Activated CD8-positive, alpha-beta T cell treated with anti-CD3 and anti-CD28 coated beads for 36 hours (primary cell): ENCODE measurements around the gene KLHL2. TPM values are rescaled to one million over a fixed set of nuclear protein-coding genes. Genes with fewer than 3 reads are reported as not detected.

Experiments used
- ATAC-seq: fragments of 200-7000 bp; cut with Tn5 transposase; one replicate; pipeline ENCODE4 v1.10.0; 2021; ENCODE audit warnings: mild to moderate bottlenecking, moderate library complexity
- CTCF ChIA-PET: fragments of 350-600 bp; sonication (Branson Sonifier 250); formaldehyde crosslinking; loops from one replicate; lab custom pipeline; 2021; ENCODE audit warnings: antibody characterized with exemption; lab: Charles Lee
- POLR2A ChIA-PET: fragments of 350-600 bp; sonication (Branson Sonifier 250); formaldehyde crosslinking; loops from one replicate; lab custom pipeline; 2021; ENCODE audit warnings: antibody characterized with exemption; lab: Charles Lee
- DNase-seq: peaks from one replicate; pipeline ENCODE4 v3.0.0-alpha.2; 2020
- H3K27ac Mint-ChIP-seq: one replicate; pipeline ENCODE4 v1.8.0; 2021; ENCODE audit warnings: mild to moderate bottlenecking, mixed read lengths
- H3K27me3 Mint-ChIP-seq: one replicate; pipeline ENCODE4 v1.8.0; 2021; ENCODE audit warnings: mixed read lengths
- H3K36me3 Mint-ChIP-seq: one replicate; pipeline ENCODE4 v1.8.0; 2021; ENCODE audit warnings: low read depth, mixed read lengths
- H3K4me1 Mint-ChIP-seq: one replicate; pipeline ENCODE4 v1.8.0; 2021; ENCODE audit warnings: low read depth, mixed read lengths
- H3K4me3 Mint-ChIP-seq: one replicate; pipeline ENCODE4 v1.8.0; 2021; ENCODE audit warnings: mild to moderate bottlenecking, moderate library complexity, mixed read lengths
- H3K9me3 Mint-ChIP-seq: one replicate; pipeline ENCODE4 v1.8.0; 2021; ENCODE audit warnings: mixed read lengths
- CTCF ChIP-seq: fragments of 200-600 bp; IDR thresholded peaks from one replicate; pipeline ENCODE4 v1.8.0; 2022; ENCODE audit warnings: antibody characterized with exemption, mild to moderate bottlenecking
- intact Hi-C: fragments of 100-400 bp; cut with micrococcal nuclease; formaldehyde crosslinking; loops from one replicate; pipeline ENCODE4 v1.10.0; 2022
- total RNA-seq, 2 experiments: library from RNA; stranded (reverse); gene quantifications; one replicate each; pipeline ENCODE4 v1.2.3, GENCODE V29; 2021

The KLHL2 gene
- total RNA-seq, 2 experiments from 2014 or later, result 24.5 to 29.4 TPM

- no peak for TF ChIP-seq CTCF
- Mint-ChIP-seq H3K27me3 (no peaks in the 10 kb centered on the region), H3K27ac (no peak overlapping the region), H3K4me1 (peaks cover 44% of the 10 kb centered on the region), H3K36me3 (peaks cover 28% of the 10 kb centered on the region), H3K9me3 (no peaks in the 10 kb centered on the region), H3K4me3 (no peak overlapping the region)
- intact Hi-C loops, result loop anchor here (5.0 kb wide), 1 partner anchor 121 kb away; the partner anchor contains the start of gene KLHL2
- CTCF ChIA-PET, result interaction anchor here (2.6 kb wide), 1 partner anchor 197 kb away, joined by 12 read pairs; no protein-coding TSS in a partner anchor
- DNase-seq (no peak), ATAC-seq (no peak)
- POLR2A ChIA-PET, result interaction anchor here (1.8 kb wide), 1 partner anchor 122 kb away, joined by 4 read pairs; no protein-coding TSS in a partner anchor
Measured at GRCh38 chr4:165328101-165328425, 120.7 kb downstream of the KLHL2 start.

GRCh38 chr4:165328708-165329107 is 121.3 kb downstream of the KLHL2 start:
- peaks cover 44% of the 10 kb centered on the region for H3K4me1 Mint-ChIP-seq
- H3K4me3 Mint-ChIP-seq, result no peak overlapping the region
- no peak for ATAC-seq
- H3K9me3 Mint-ChIP-seq, result no peaks in the 10 kb centered on the region
- DNase-seq, result no peak
- H3K27ac Mint-ChIP-seq, result no peak overlapping the region
- POLR2A ChIA-PET, result no interaction called here
- intact Hi-C loops, result loop anchor here (5.0 kb wide), 1 partner anchor 121 kb away; the partner anchor contains the start of gene KLHL2
- no peak for TF ChIP-seq CTCF
- H3K36me3 Mint-ChIP-seq, result peaks cover 28% of the 10 kb centered on the region
- no peaks in the 10 kb centered on the region for H3K27me3 Mint-ChIP-seq
- CTCF ChIA-PET, result interaction anchor here (2.6 kb wide), 1 partner anchor 198 kb away, joined by 12 read pairs; no protein-coding TSS in a partner anchor

GRCh38 chr4:165330071-165330470 is 122.7 kb downstream of the KLHL2 start:
- Mint-ChIP-seq H3K27ac (peak overlapping the region; percentile 79), H3K36me3 (peaks cover 37% of the 10 kb centered on the region), H3K9me3 (no peaks in the 10 kb centered on the region), H3K4me3 (peak overlapping the region; percentile 31), H3K27me3 (no peaks in the 10 kb centered on the region), H3K4me1 (peaks cover 53% of the 10 kb centered on the region)
- TF ChIP-seq CTCF, result no peak
- CTCF ChIA-PET, result interaction anchor here (2.3 kb wide), 1 partner anchor 199 kb away, joined by 9 read pairs; no protein-coding TSS in a partner anchor
- POLR2A ChIA-PET, result interaction anchor here (0.6 to 1.2 kb wide), 2 partner anchors 11 to 372 kb away, joined by 3 read pairs; no protein-coding TSS in a partner anchor
- ATAC-seq (no peak), DNase-seq (no peak)
- intact Hi-C loops, result no loop called here

- H3K4me1 Mint-ChIP-seq, result peaks cover 52% of the 10 kb centered on the region
- POLR2A ChIA-PET, result interaction anchor here (1.2 kb wide), 1 partner anchor 10 kb away, joined by 3 read pairs; no protein-coding TSS in a partner anchor
- intact Hi-C loops, result no loop called here
Measured at GRCh38 chr4:165330666-165331065, 123.3 kb downstream of the KLHL2 start.

More at GRCh38 chr4:165330666-165331065, 123.3 kb downstream of the KLHL2 start:
- H3K4me3 Mint-ChIP-seq, result peak overlapping the region; percentile 31
- no peak for DNase-seq
- no peak for ATAC-seq
- H3K9me3 Mint-ChIP-seq, result no peaks in the 10 kb centered on the region
- TF ChIP-seq CTCF, result no peak
- peaks cover 41% of the 10 kb centered on the region for H3K36me3 Mint-ChIP-seq
- no peaks in the 10 kb centered on the region for H3K27me3 Mint-ChIP-seq
- CTCF ChIA-PET, result interaction anchor here (2.3 kb wide), 1 partner anchor 200 kb away, joined by 9 read pairs; no protein-coding TSS in a partner anchor
- peak overlapping the region; percentile 79 for H3K27ac Mint-ChIP-seq
